ENCODE measurements around the gene KRT3.
"Not testable (repeated sequence)": the region's sequence is repeated elsewhere in the genome, so short reads cannot be mapped to it uniquely, and the experiment has no call there.

KRT3 gene

DNA sequence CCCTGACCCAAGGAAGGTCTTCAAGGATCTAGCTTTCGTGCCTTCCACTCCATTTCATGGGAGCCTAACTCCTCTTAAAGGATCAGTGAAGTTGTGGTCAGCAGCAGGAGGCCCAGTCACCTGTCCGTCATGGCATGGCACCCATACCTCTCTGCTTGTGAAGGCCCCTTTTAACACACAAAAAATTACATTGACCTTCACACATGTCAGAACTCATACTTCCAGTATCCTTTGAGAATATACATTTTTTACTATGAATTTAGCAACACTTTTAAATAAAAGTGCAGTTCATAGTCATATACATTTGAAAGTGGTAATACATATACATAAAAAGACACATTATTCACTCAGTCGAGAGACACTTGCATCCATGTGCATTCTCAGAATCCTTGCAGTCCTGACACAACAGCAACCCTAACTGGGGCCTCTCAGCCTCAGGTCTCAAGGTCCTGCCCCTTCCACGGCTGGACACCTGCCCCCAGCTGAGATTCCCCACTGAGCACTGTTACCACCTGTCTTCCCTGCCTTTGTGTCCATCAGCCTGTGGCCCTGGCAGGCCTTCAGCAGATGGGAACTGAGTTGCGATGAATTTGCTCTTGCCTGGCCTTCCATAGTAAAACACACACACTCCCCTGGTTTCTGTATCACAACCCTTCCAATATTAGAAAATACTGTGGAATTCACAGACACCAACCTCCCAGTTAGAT, 3.7 kb upstream of the KRT3 start:
- H3K4me1 ChIP-seq (ENCODE audit: insufficient read depth, low read length): peaks cover 12% of the 10 kb centered on the region; the same call in 1 of the 2 replicates
- H3K27me3 ChIP-seq (ENCODE audit: insufficient read depth, low read length): no peaks in the 10 kb centered on the region
- H3K36me3 ChIP-seq (ENCODE audit: insufficient read depth, low read depth, low read length): no peaks in the 10 kb centered on the region
- no peaks in the 10 kb centered on the region for H3K9me3 ChIP-seq (ENCODE audit: insufficient read depth, low read depth, low read length)
- H3K27ac ChIP-seq (ENCODE audit: low read length): no peak overlapping the region
- H3K9ac ChIP-seq (ENCODE audit: low read depth, low read length): no peak overlapping the region
- no peak overlapping the region for H3K4me3 ChIP-seq (ENCODE audit: low read length)

DNA sequence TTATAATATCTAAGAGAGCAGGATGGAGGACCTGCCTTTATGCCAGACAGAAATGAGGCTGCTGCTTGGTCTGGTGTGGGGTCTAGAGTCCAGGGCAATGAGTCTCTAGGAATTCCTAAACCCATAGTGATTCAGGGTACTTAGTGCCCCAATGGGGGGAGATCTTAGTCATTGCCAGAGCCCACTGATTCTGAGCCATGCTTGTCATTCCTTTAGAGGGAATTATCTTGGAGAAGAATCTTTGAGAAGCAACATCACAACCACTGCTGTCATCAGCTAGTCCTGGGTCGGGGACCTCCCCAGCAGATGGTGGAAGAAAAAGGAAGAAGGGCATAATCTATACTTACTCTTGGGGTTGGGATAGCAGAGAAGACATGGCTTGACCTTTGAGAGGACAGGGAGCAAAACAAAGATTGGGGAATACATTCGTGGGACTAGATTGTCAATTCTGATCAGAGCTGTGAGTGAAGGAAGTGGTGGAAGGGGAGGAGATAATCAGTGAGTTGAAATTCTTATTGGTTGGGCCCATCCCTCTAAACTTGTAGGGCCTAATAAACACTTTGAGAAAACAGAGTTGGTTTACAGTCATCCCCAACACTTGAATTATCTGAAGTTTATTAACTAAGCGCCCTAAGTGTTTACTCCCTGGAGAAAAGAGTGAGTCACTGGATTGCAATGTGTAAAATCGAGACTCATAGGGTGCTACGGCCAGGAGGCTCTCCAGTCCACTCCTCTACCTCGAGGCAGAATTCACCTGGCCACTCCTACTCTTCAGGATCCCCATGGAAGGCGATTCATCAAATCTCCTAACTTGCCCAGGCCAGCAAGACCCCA, 3.0 kb upstream of the KRT3 start:
- H3K36me3 ChIP-seq (ENCODE audit: insufficient read depth, low read depth, low read length): no peaks in the 10 kb centered on the region
- no peak overlapping the region for H3K9ac ChIP-seq (ENCODE audit: low read depth, low read length)
- no peaks in the 10 kb centered on the region for H3K27me3 ChIP-seq (ENCODE audit: insufficient read depth, low read length)
- no peak overlapping the region for H3K27ac ChIP-seq (ENCODE audit: low read length)
- peaks cover 12% of the 10 kb centered on the region; the same call in 1 of the 2 replicates for H3K4me1 ChIP-seq (ENCODE audit: insufficient read depth, low read length)
- H3K4me3 ChIP-seq (ENCODE audit: low read length): no peak overlapping the region
- H3K9me3 ChIP-seq (ENCODE audit: insufficient read depth, low read depth, low read length): no peaks in the 10 kb centered on the region

DNA sequence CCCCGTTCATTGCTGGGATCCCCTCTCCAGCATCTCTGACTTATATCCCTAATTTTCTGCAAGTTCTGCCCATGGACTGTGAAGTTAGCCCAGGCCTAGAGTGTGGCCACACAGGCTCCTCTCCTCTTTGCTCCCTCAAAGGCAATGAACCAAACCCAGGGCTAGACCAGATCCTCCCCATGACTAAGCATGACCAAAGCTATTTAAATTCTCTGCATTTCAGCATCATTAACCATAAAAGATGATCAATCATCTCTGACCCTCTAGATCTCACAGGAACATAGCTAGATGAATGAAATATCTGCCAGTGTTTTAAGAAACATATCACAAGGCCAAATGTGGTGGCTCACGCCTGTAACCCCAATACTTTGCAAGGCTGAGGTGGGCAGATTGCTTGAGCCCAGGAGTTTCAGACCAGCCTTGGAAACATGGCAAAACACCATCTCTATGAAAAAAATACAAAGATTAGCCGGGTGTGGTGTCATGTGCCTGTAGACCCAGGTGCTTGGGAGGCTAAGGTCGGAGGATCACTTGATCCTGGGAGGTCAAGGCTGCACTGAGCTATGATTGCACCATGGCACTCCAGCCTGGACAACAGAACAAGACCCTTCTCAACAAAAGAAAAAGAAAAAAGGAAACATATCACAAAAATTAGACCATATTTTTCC, 2.2 kb upstream of the KRT3 start:
- Histone ChIP-seq H3K27ac (ENCODE audit: low read length) (no peak overlapping the region), H3K4me1 (ENCODE audit: insufficient read depth, low read length) (peaks cover 12% of the 10 kb centered on the region; the same call in 1 of the 2 replicates), H3K27me3 (ENCODE audit: insufficient read depth, low read length) (no peaks in the 10 kb centered on the region), H3K9me3 (ENCODE audit: insufficient read depth, low read depth, low read length) (no peaks in the 10 kb centered on the region), H3K4me3 (ENCODE audit: low read length) (no peak overlapping the region), H3K9ac (ENCODE audit: low read depth, low read length) (no peak overlapping the region), H3K36me3 (ENCODE audit: insufficient read depth, low read depth, low read length) (no peaks in the 10 kb centered on the region)

DNA sequence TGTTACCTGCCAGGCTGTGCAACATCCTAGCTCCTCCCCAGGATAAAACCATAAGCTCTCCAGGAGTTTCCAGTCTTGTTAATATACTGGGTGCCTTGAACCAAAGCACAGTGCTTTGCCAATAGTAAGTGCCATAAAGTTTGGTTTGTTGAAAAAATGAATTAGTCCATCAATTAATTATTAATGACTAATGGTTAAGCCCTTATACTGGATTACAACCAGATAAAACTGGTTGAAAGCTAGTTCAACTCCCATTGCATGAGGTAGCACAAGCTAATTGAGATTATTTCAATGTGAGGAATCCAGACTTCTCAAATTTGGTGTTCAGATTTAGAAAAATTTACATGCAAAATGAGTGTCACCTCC, 1.6 kb upstream of the KRT3 start:
- H3K27me3 ChIP-seq (ENCODE audit: insufficient read depth, low read length): no peaks in the 10 kb centered on the region
- no peak overlapping the region for H3K9ac ChIP-seq (ENCODE audit: low read depth, low read length)
- no peaks in the 10 kb centered on the region for H3K36me3 ChIP-seq (ENCODE audit: insufficient read depth, low read depth, low read length)
- peaks cover 12% of the 10 kb centered on the region; the same call in 1 of the 2 replicates for H3K4me1 ChIP-seq (ENCODE audit: insufficient read depth, low read length)
- no peaks in the 10 kb centered on the region for H3K9me3 ChIP-seq (ENCODE audit: insufficient read depth, low read depth, low read length)
- no peak overlapping the region for H3K4me3 ChIP-seq (ENCODE audit: low read length)
- H3K27ac ChIP-seq (ENCODE audit: low read length): no peak overlapping the region

DNA sequence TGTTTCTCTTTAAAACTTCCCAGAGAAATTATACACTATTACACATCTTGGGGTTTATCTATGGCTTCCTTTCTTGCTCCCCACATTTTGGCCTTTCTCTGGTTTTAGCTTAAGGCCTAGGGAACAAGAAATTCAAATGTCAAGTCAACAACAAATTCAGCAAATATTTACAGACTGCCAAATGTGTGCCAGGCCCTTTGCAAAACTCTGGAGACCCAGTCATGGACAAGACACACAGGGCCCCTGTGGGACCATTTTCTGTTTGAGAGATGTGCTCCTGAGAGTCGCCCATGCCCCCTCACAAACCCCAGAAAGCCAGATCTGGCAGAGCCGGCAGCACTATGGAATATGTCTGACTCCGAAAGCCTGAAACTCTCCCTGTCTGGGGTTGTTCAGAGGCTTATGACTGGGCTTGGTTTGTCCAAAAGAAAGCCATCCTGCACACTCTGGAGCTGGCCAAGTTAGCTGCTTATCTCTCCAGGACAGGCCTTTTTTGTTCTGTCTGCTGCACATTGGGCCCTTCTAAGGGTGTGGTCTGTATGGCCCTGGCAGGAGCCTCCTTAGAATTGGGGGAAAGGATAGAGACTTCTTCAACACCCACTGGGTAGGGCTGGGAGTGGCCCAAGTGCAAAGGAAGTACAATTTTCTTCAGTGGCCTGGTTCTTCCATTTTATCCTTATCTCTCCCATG, 1.1 kb upstream of the KRT3 start:
- no peaks in the 10 kb centered on the region for H3K9me3 ChIP-seq (ENCODE audit: insufficient read depth, low read depth, low read length)
- no peaks in the 10 kb centered on the region for H3K36me3 ChIP-seq (ENCODE audit: insufficient read depth, low read depth, low read length)
- H3K4me1 ChIP-seq (ENCODE audit: insufficient read depth, low read length): peaks cover 12% of the 10 kb centered on the region; the same call in 1 of the 2 replicates
- no peak overlapping the region for H3K9ac ChIP-seq (ENCODE audit: low read depth, low read length)
- H3K27me3 ChIP-seq (ENCODE audit: insufficient read depth, low read length): no peaks in the 10 kb centered on the region
- no peak overlapping the region for H3K4me3 ChIP-seq (ENCODE audit: low read length)
- no peak overlapping the region for H3K27ac ChIP-seq (ENCODE audit: low read length)

- Histone ChIP-seq H3K4me3 (ENCODE audit: low read length) (no peak overlapping the region), H3K4me1 (ENCODE audit: insufficient read depth, low read length) (peaks cover 12% of the 10 kb centered on the region; the same call in 1 of the 2 replicates), H3K27ac (ENCODE audit: low read length) (no peak overlapping the region), H3K9me3 (ENCODE audit: insufficient read depth, low read depth, low read length) (no peaks in the 10 kb centered on the region), H3K36me3 (ENCODE audit: insufficient read depth, low read depth, low read length) (no peaks in the 10 kb centered on the region), H3K27me3 (ENCODE audit: insufficient read depth, low read length) (no peaks in the 10 kb centered on the region), H3K9ac (ENCODE audit: low read depth, low read length) (no peak overlapping the region)
Measured at GRCh38 chr12:52796429-52796794, 495 bp upstream of the KRT3 start.

- not testable (repeated sequence) for H3K4me3 ChIP-seq (ENCODE audit: low read length); H3K4me1 ChIP-seq (ENCODE audit: insufficient read depth, low read length); H3K9ac ChIP-seq (ENCODE audit: low read depth, low read length); H3K36me3 ChIP-seq (ENCODE audit: insufficient read depth, low read depth, low read length); H3K9me3 ChIP-seq (ENCODE audit: insufficient read depth, low read depth, low read length); H3K27me3 ChIP-seq (ENCODE audit: insufficient read depth, low read length); H3K27ac ChIP-seq (ENCODE audit: low read length)
Measured at GRCh38 chr12:52795332-52795674, 614 bp downstream of the KRT3 start.

DNA sequence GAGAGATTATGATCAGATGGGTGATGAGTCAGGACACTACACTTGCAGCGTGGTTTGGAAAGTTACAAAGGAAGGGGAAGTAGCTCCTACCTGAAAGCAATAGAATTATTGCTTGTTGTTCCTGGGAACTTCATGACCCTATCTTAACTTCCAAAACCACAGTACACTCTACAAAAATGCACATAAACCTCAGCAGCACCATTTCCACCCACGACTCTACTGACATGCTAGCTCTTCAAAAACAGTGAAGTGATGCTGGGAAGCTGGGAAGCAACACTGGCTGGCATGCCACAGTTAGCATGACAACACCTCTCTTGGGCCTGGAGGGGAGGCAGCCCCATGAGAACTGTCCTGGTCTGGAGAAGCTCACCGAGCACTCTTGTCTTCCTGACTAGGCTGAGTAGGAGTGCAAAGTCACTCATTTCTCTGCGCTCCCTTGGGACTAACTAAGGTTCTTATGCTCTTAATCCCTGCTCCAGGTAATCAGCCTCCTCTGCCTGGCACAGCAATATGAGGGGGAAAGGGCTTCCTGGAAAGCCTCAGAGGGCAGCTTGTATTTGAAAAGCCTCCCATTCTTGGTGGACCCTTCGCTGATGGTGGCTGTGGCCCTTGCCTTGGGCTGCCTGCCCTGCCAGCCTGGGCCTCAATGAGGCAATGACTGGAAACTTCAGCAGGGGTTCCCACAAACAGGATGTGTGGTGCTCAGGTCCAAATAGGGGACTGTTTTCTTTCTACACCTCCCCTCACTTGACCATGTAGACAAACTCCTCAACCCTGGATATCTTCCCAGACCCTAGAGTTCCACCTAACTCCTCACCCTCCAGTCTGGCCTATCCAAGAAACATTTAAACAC, 1.2 kb downstream of the KRT3 start:
- no peaks in the 10 kb centered on the region for H3K9me3 ChIP-seq (ENCODE audit: insufficient read depth, low read depth, low read length)
- H3K4me3 ChIP-seq (ENCODE audit: low read length): no peak overlapping the region
- no peaks in the 10 kb centered on the region for H3K36me3 ChIP-seq (ENCODE audit: insufficient read depth, low read depth, low read length)
- H3K27me3 ChIP-seq (ENCODE audit: insufficient read depth, low read length): peaks cover 7% of the 10 kb centered on the region; the same call in 1 of the 2 replicates
- no peak overlapping the region for H3K27ac ChIP-seq (ENCODE audit: low read length)
- no peak overlapping the region for H3K9ac ChIP-seq (ENCODE audit: low read depth, low read length)
- H3K4me1 ChIP-seq (ENCODE audit: insufficient read depth, low read length): peaks cover under 1% of the 10 kb centered on the region; the same call in 1 of the 2 replicates

DNA sequence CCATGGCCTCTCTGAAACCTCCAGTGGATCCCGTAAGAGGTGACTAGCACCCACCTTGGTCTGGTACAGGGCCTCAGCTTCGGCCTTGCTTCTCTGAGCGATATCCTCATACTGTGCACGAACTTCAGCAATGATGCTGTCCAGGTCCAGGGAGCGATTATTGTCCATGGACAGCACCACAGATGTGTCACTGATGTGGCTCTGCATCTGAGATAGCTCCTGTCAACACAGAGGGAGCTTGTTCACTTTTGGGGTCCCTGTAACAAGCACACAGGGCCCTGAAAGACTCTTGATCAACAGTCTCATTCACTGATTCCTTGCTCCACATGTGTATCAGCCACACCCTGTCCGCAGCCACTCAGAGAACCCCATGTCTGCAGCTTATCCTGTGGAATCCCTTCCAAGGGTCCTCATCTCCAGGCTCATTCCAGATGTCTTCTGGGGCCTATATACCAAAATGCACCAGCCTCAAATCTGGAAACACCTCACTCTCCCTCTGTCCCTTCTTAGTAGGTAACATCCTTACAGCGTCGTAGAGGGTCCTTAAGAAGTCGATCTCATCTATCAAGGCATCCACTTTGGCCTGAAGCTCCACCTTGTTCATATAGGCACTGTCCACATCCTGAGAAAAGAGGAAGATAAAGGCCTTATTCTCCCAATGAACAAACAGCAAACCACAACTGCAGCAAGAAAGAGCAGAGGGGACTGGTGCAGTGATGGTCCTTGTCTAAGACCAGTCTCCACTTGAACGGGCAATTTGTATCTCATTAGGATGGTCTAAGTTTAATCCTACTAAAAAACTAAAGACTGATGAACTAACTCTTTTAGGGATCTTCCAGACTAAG, 3.5 kb downstream of the KRT3 start:
- Histone ChIP-seq H3K9ac (ENCODE audit: low read depth, low read length) (no peak overlapping the region), H3K4me3 (ENCODE audit: low read length) (no peak overlapping the region), H3K27me3 (ENCODE audit: insufficient read depth, low read length) (peaks cover 7% of the 10 kb centered on the region; the same call in 1 of the 2 replicates), H3K9me3 (ENCODE audit: insufficient read depth, low read depth, low read length) (no peaks in the 10 kb centered on the region), H3K36me3 (ENCODE audit: insufficient read depth, low read depth, low read length) (no peaks in the 10 kb centered on the region), H3K27ac (ENCODE audit: low read length) (no peak overlapping the region), H3K4me1 (ENCODE audit: insufficient read depth, low read length) (no peaks in the 10 kb centered on the region)
